ENCODE results near the gene PLCB3. TPM values are rescaled to one million over a fixed set of nuclear protein-coding genes. Genes with fewer than 3 reads are reported as not detected.

Gene PLCB3
- total RNA-seq, 1 experiment from 2014 or later: 80.2 TPM

GRCh38 chr11:64227405-64227956 is 23.8 kb upstream of the PLCB3 start:
- H3K18ac ChIP-seq (ENCODE audit: insufficient read length, low read depth, low read length): no peak overlapping the region
- H3T11ph ChIP-seq (ENCODE audit: low read length): no peak overlapping the region
- peak overlapping the region; percentile 33; the same call in 1 of the 2 replicates for H2BK15ac ChIP-seq (ENCODE audit: low read depth, low read length)
- no peak overlapping the region for H3K14ac ChIP-seq (ENCODE audit: insufficient read depth, low read length)
- Mint-ChIP-seq H3K27ac (no peak overlapping the region), H3K9me3 (no peaks in the 10 kb centered on the region), H3K27me3 (ENCODE audit: low read depth) (peaks cover 11% of the 10 kb centered on the region), H3K4me3 (peak overlapping the region; percentile 80 to 91), H3K4me1 (peaks cover 23 to 34% of the 10 kb centered on the region in 2 experiments), H3K36me3 (ENCODE audit: insufficient read depth in 1 of 3, low read depth in 3 of 3) (peaks cover 0 to 14% (median 10%) of the 10 kb centered on the region in 3 experiments; a peak in 4 of 7 replicates)
- no peaks in the 10 kb centered on the region for H4K20me1 ChIP-seq (ENCODE audit: control insufficient read depth, insufficient read depth, insufficient read length)
- no peak overlapping the region for H2BK5ac ChIP-seq (ENCODE audit: insufficient read length, low read length)
- H3K79me2 ChIP-seq (ENCODE audit: insufficient read depth, low read length): no peaks in the 10 kb centered on the region
- H2AFZ ChIP-seq (ENCODE audit: low read length): no peak overlapping the region
- H3K4me2 ChIP-seq (ENCODE audit: insufficient read depth, insufficient read length, low read length): no peak overlapping the region
- no peak overlapping the region for H2AK5ac ChIP-seq (ENCODE audit: insufficient read length, low read length)
- H4K5ac ChIP-seq (ENCODE audit: insufficient read length, low read depth, low read length): no peak overlapping the region
- H2BK120ac ChIP-seq (ENCODE audit: low read depth, low read length, poor library complexity, severe bottlenecking): no peak overlapping the region
- no peak overlapping the region for H4K91ac ChIP-seq (ENCODE audit: insufficient read length, low read depth, low read length)
- no peak overlapping the region for H2BK12ac ChIP-seq (ENCODE audit: insufficient read length, low read depth, low read length)
- peaks cover 27% of the 10 kb centered on the region for H3K23me2 ChIP-seq (ENCODE audit: insufficient read length, low read depth, low read length, poor library complexity, severe bottlenecking)
- no peak overlapping the region for H3K9ac ChIP-seq (ENCODE audit: extremely low read depth, insufficient read length, low read length)
- 0 out of 2 replicates have a peak, but pooled peaks cover 3% of the 10 kb centered on the region for H3K4me1 ChIP-seq (ENCODE audit: insufficient read depth, low read length)
- no peaks in the 10 kb centered on the region for H3K27me3 ChIP-seq (ENCODE audit: insufficient read depth, low read length)
- no peaks in the 10 kb centered on the region for H3K9me3 ChIP-seq (ENCODE audit: control insufficient read depth, low read depth, low read length)
- no peak overlapping the region for H3K56ac ChIP-seq (ENCODE audit: insufficient read length, low read depth, low read length)
- no peak overlapping the region for H3K23ac ChIP-seq (ENCODE audit: insufficient read length, low read depth, low read length)
- no peaks in the 10 kb centered on the region for H3K79me1 ChIP-seq (ENCODE audit: insufficient read depth, low read depth, low read length, poor library complexity, severe bottlenecking)
- no peak overlapping the region for H2BK20ac ChIP-seq (ENCODE audit: low read depth, low read length, poor library complexity, severe bottlenecking)
- no peak overlapping the region for H4K8ac ChIP-seq (replicated peaks; ENCODE audit: insufficient read length, low read depth, low read length)
- WGBS (ENCODE audit: extremely low coverage, insufficient read length, low lambda C conversion rate): no CpG with 5 or more reads among the region's 3 CpGs
- H3K27ac ChIP-seq (ENCODE audit: insufficient read length, low read depth, low read length): no peak overlapping the region
- no peak overlapping the region for H3K4ac ChIP-seq (ENCODE audit: low read depth, low read length)
- TF ChIP-seq CTCF (conservative IDR thresholded peaks at IDR 0.05): no peak
- DNase-seq: no peak

Measured in H9 (cell line).